Keratinocyte (primary cell): ENCODE measurements around the gene MLN. TPM values are rescaled to one million over a fixed set of nuclear protein-coding genes. Genes with fewer than 3 reads are reported as not detected.

Experiments
- DNase-seq: peaks from one replicate; pipeline ENCODE4 v3.0.0-alpha.2; 2011; ENCODE audit warnings: low read depth, missing footprints, low spot score
- FAIRE-seq: peaks from 2 replicates; lab custom pipeline; 2011; peaks lifted over from hg19 to GRCh38; lab: Jason Lieb, UNC
- H2AFZ ChIP-seq: 2 replicates; pipeline ENCODE4 v1.6.0; 2012; ENCODE audit warnings: low read length, control low read depth, inconsistent platforms; ENCODE audit not compliant: control insufficient read depth
- H3K27ac ChIP-seq: 2 replicates; pipeline ENCODE4 v1.5.1; 2011; ENCODE audit warnings: low read length; ENCODE audit not compliant: control insufficient read depth, insufficient read depth
- H3K27me3 ChIP-seq: 3 replicates; pipeline ENCODE4 v1.6.0; 2011; ENCODE audit warnings: low read length; ENCODE audit not compliant: control insufficient read depth, insufficient read depth; ENCODE audit errors: extremely low read depth
- H3K36me3 ChIP-seq, 2 experiments: 2 replicates in 1 of 2; 3 replicates in 1 of 2; pipeline ENCODE4 v1.5.1; 2011; ENCODE audit warnings: low read length in 2 of 2, mild to moderate bottlenecking in 1 of 2; ENCODE audit not compliant: control insufficient read depth in 2 of 2, insufficient read depth in 2 of 2; ENCODE audit errors: extremely low read depth in 1 of 2
- H3K4me1 ChIP-seq: 3 replicates; pipeline ENCODE4 v1.5.1; 2011; ENCODE audit warnings: low read length; ENCODE audit not compliant: control insufficient read depth, insufficient read depth; ENCODE audit errors: extremely low read depth
- H3K4me2 ChIP-seq: 3 replicates; pipeline ENCODE4 v1.6.0; 2011; ENCODE audit warnings: low read depth, low read length; ENCODE audit not compliant: control insufficient read depth, insufficient read depth; ENCODE audit errors: extremely low read depth
- H3K4me3 ChIP-seq, 3 experiments: fragments of 200-600 bp in 1 of 3; sonication (generic) in 1 of 3; 2 replicates in 2 of 3; 3 replicates in 1 of 3; pipeline ENCODE4 v1.5.1; 2011 to 2016; ENCODE audit warnings: low read length in 3 of 3, mild to moderate bottlenecking in 3 of 3, control low read depth in 2 of 3, inconsistent platforms in 1 of 3, low read depth in 1 of 3, mixed read lengths in 1 of 3, mixed run types in 1 of 3, moderate library complexity in 1 of 3; ENCODE audit not compliant: control insufficient read depth in 2 of 3, insufficient read depth in 2 of 3; ENCODE audit errors: extremely low read depth in 1 of 3
- H3K79me2 ChIP-seq: 2 replicates; pipeline ENCODE4 v1.6.0; 2012; ENCODE audit warnings: low read length; ENCODE audit not compliant: control insufficient read depth, insufficient read depth
- H3K9ac ChIP-seq: 3 replicates; pipeline ENCODE4 v1.6.0; 2011; ENCODE audit warnings: low read length; ENCODE audit not compliant: control insufficient read depth, insufficient read depth; ENCODE audit errors: extremely low read depth
- H3K9me1 ChIP-seq: 3 replicates; pipeline ENCODE4 v1.6.0; 2011; ENCODE audit warnings: low read length; ENCODE audit not compliant: control insufficient read depth, insufficient read depth; ENCODE audit errors: extremely low read depth
- H3K9me3 ChIP-seq: 2 replicates; pipeline ENCODE4 v1.5.1; 2012; ENCODE audit warnings: low read depth, low read length; ENCODE audit not compliant: control insufficient read depth
- H4K20me1 ChIP-seq: 3 replicates; pipeline ENCODE4 v1.6.0; 2011; ENCODE audit warnings: low read length; ENCODE audit not compliant: control insufficient read depth, insufficient read depth; ENCODE audit errors: extremely low read depth
- CTCF ChIP-seq, 3 experiments: IDR thresholded peaks in 1 of 3; conservative IDR thresholded peaks in 1 of 3; optimal IDR thresholded peaks in 1 of 3; 2 replicates in 2 of 3; 3 replicates in 1 of 3; pipeline versions ENCODE3 to v1.5.1; 2011; ENCODE audit warnings: low read length in 3 of 3, mild to moderate bottlenecking in 3 of 3, moderate library complexity in 2 of 3, control low read depth in 1 of 3, inconsistent platforms in 1 of 3; ENCODE audit not compliant: insufficient read depth in 2 of 3; ENCODE audit errors: extremely low read depth in 1 of 3
- EZH2 ChIP-seq: IDR thresholded peaks from one replicate; pipeline ENCODE4 v1.6.1; 2012; ENCODE audit warnings: inconsistent platforms, mild to moderate bottlenecking, low read length, moderate library complexity
- dilution Hi-C: fragments of 300-500 bp; cut with MboI; formaldehyde crosslinking; loops from one replicate; pipeline ENCODE4 v1.7.0; 2020; ENCODE audit warnings: low sequenced_read_pairs; ENCODE audit not compliant: extremely low pct_ligation_motif_present
- polyA plus RNA-seq, 5 experiments: library from polyadenylated mRNA; depleted of rRNA in 3 of 5; stranded (reverse) in 3 of 5; stranded (forward) in 1 of 5; unstranded in 1 of 5; fragments of >200 nt; gene quantifications; 1 replicate in 1 of 5; 2 replicates in 3 of 5; 3 replicates in 1 of 5; pipeline versions ENCODE4 v1.2.1 to v1.2.3, GENCODE V29; 2011 to 2012; ENCODE audit warnings: missing spikeins in 2 of 5, low read depth in 1 of 5, low replicate concordance in 1 of 5

The MLN gene
- polyA plus RNA-seq, 1 donor (not counting 4 experiments of a cell fraction or from before 2014, with no cell fraction given): not detected

GRCh38 chr6:33819021-33819420, 15.2 kb upstream of the MLN start:
- H3K36me3 ChIP-seq: no peaks in the 10 kb centered on the region
- DNase-seq (no peak), FAIRE-seq (no peak)
- no peak for TF ChIP-seq EZH2
- no peak for TF ChIP-seq CTCF (optimal IDR thresholded peaks at IDR 0.05 in 1 of 3, IDR thresholded peaks at IDR 0.05 in 1 of 3, conservative IDR thresholded peaks at IDR 0.05 in 1 of 3; ENCODE audit: extremely low read depth in 1 of 3, insufficient read depth in 2 of 3, low read length in 3 of 3)
- no peaks in the 10 kb centered on the region for H4K20me1 ChIP-seq
- no peak overlapping the region for H3K4me2 ChIP-seq
- no peaks in the 10 kb centered on the region for H3K4me1 ChIP-seq
- no peak overlapping the region for H3K9ac ChIP-seq
- H3K9me3 ChIP-seq: no peaks in the 10 kb centered on the region
- no peaks in the 10 kb centered on the region for H3K79me2 ChIP-seq
- dilution Hi-C loops: no loop called here
- H3K9me1 ChIP-seq: no peaks in the 10 kb centered on the region
- H3K4me3 ChIP-seq: no peak overlapping the region
- H2AFZ ChIP-seq: no peak overlapping the region
- H3K27ac ChIP-seq: no peak overlapping the region
- peaks cover 21% of the 10 kb centered on the region for H3K27me3 ChIP-seq

- Histone ChIP-seq H3K79me2 (no peaks in the 10 kb centered on the region), H4K20me1 (no peaks in the 10 kb centered on the region), H3K36me3 (no peaks in the 10 kb centered on the region), H3K4me3 (no peak overlapping the region), H3K27me3 (peaks cover 27% of the 10 kb centered on the region), H3K9ac (no peak overlapping the region), H2AFZ (no peak overlapping the region), H3K9me3 (no peaks in the 10 kb centered on the region), H3K9me1 (no peaks in the 10 kb centered on the region), H3K4me1 (no peaks in the 10 kb centered on the region), H3K27ac (no peak overlapping the region), H3K4me2 (no peak overlapping the region)
- no peak for DNase-seq
- FAIRE-seq: no peak
- dilution Hi-C loops: no loop called here
- TF ChIP-seq EZH2 (no peak), CTCF (optimal IDR thresholded peaks at IDR 0.05 in 1 of 3, IDR thresholded peaks at IDR 0.05 in 1 of 3, conservative IDR thresholded peaks at IDR 0.05 in 1 of 3; ENCODE audit: extremely low read depth in 1 of 3, insufficient read depth in 2 of 3, low read length in 3 of 3) (no peak)
These were observed 14.5 kb upstream of the MLN start for GRCh38 chr6:33818293-33818692.
